Measurements from ENCODE around the gene PRKAR1B. TPM values are rescaled to one million over a fixed set of nuclear protein-coding genes. Genes with fewer than 3 reads are reported as not detected.

PRKAR1B gene
- total RNA-seq, 4 donors from 2014 or later, result 1.2 to 12.5 (median 3.6) TPM

- H3K36me3 ChIP-seq, result no peaks in the 10 kb centered on the region
- intact Hi-C loops (cut with DNase I; ENCODE audit: low total_unique reads) (no loop called here), in situ Hi-C loops (cut with MboI; ENCODE audit: low sequenced_read_pairs in 4 of 4) (no loop called here)
- TF ChIP-seq CTCF (IDR thresholded peaks at IDR 0.05 in 4 of 5, conservative IDR thresholded peaks at IDR 0.05 in 1 of 5) (no peak), POLR2A (IDR thresholded peaks at IDR 0.05) (no peak)
- H3K4me3 ChIP-seq, result no peak overlapping the region
- no peaks in the 10 kb centered on the region for H3K27me3 ChIP-seq
- DNase-seq, result no peak
- H3K4me1 ChIP-seq, result no peaks in the 10 kb centered on the region
- ATAC-seq, result no peak
- H3K27ac ChIP-seq, result no peak overlapping the region
- H3K9me3 ChIP-seq, result no peaks in the 10 kb centered on the region
These were observed 24.0 kb downstream of the PRKAR1B start for GRCh38 chr7:703049-703448.

GRCh38 chr7:701086-701671, 25.9 kb downstream of the PRKAR1B start:
- in situ Hi-C loops (cut with MboI; ENCODE audit: low sequenced_read_pairs in 4 of 4) (no loop called here), intact Hi-C loops (cut with DNase I; ENCODE audit: low total_unique reads) (no loop called here)
- Histone ChIP-seq H3K4me1 (no peaks in the 10 kb centered on the region), H3K4me3 (no peak overlapping the region), H3K27ac (no peak overlapping the region), H3K36me3 (no peaks in the 10 kb centered on the region), H3K27me3 (no peaks in the 10 kb centered on the region), H3K9me3 (no peaks in the 10 kb centered on the region)
- ATAC-seq, result no peak
- no peak for TF ChIP-seq CTCF (IDR thresholded peaks at IDR 0.05 in 4 of 5, conservative IDR thresholded peaks at IDR 0.05 in 1 of 5)
- TF ChIP-seq POLR2A (IDR thresholded peaks at IDR 0.05), result no peak
- DNase-seq, result no peak

- TF ChIP-seq CTCF (IDR thresholded peaks at IDR 0.05 in 4 of 5, conservative IDR thresholded peaks at IDR 0.05 in 1 of 5) (no peak), POLR2A (IDR thresholded peaks at IDR 0.05) (no peak)
- DNase-seq, result no peak
- Histone ChIP-seq H3K36me3 (no peaks in the 10 kb centered on the region), H3K9me3 (no peaks in the 10 kb centered on the region), H3K27me3 (no peaks in the 10 kb centered on the region), H3K27ac (peak overlapping the region in 2 of 4 donors; percentile 33 to 38), H3K4me3 (no peak overlapping the region), H3K4me1 (no peaks in the 10 kb centered on the region)
- in situ Hi-C loops (cut with MboI; ENCODE audit: low sequenced_read_pairs in 4 of 4) (no loop called here), intact Hi-C loops (cut with DNase I; ENCODE audit: low total_unique reads) (no loop called here)
- no peak for ATAC-seq
These were observed 27.5 kb downstream of the PRKAR1B start for GRCh38 chr7:699476-700170.

GRCh38 chr7:698515-699475, 28.3 kb downstream of the PRKAR1B start:
- Histone ChIP-seq H3K27me3 (no peaks in the 10 kb centered on the region), H3K36me3 (no peaks in the 10 kb centered on the region), H3K27ac (peak overlapping the region in 1 of 4 donors; percentile 38), H3K4me1 (no peaks in the 10 kb centered on the region), H3K9me3 (no peaks in the 10 kb centered on the region), H3K4me3 (no peak overlapping the region)
- DNase-seq, result no peak
- peak in 1 of 2 donors; percentile 33 for ATAC-seq
- TF ChIP-seq CTCF (IDR thresholded peaks at IDR 0.05 in 4 of 5, conservative IDR thresholded peaks at IDR 0.05 in 1 of 5) (no peak), POLR2A (IDR thresholded peaks at IDR 0.05) (no peak)
- intact Hi-C loops (cut with DNase I; ENCODE audit: low total_unique reads), result no loop called here
- in situ Hi-C loops (cut with MboI; ENCODE audit: low sequenced_read_pairs in 4 of 4), result no loop called here

Data from gastrocnemius medialis (tissue), 4 donors.